Activated CD4-positive, alpha-beta T cell treated with anti-CD3 and anti-CD28 coated beads, Interleukin-2, amount 50 U/mL, for 16 hours (primary cell): Measurements from ENCODE around the gene THAP12.
A peak's percentile ranks its signal among the peaks of the same experiment; 100 is the strongest.
"Not testable (repeated sequence)": the region's sequence is repeated elsewhere in the genome, so short reads cannot be mapped to it uniquely, and the experiment has no call there.

Source experiments
- DNase-seq: peaks from one replicate; pipeline ENCODE4 v3.0.0-alpha.2; 2020

The THAP12 gene

DNA sequence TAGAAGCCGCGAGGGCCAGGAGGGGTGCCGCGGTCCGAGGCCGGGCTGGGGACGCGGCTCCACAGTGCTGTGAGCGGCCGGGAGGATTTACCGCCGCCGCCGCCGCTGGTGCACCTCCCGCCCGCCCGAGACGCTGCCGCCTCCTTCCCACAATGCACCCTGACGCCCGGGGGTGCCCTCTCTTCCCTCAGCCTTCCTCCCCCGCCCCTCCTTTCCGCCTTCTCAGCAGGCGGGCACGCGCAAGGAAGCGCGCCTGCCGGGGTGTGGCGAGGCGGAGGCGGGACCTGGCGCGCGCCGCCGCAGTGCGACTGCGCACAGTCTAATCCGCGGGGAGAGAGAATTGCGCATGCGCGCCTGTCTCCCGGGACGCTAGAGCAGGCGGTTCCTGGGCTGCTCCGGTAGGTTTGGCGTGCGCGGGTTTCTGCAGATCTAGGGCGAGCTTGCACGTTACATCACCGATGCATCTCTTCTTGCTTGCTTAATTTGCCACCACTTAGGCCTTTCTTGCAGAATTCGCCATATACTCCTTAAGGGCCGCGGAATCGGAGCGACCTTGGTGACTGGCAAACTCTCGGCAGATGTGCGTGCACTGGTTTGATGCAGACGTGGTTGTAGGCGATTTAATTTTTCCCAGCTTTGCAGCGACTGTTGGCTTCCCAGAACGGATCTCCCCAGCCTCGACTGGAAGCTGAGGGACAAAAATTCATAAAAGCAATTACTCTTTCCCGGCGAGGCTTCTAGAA, at the start of gene THAP12, which contains the start of gene GVQW3:
TSS of gene THAP12 (minus strand) at position 156 of the 743 bp plus-strand sequence. CDS start 296 bp downstream, outside the sequence.
TSS of gene GVQW3 (plus strand) at position 347 of the 743 bp plus-strand sequence. CDS start 506 bp downstream, outside the sequence.
- peak; percentile 98 for DNase-seq

GRCh38 chr11:76426660-76427059, 45.7 kb upstream of the THAP12 start:
- no peak for DNase-seq

GRCh38 chr11:76424891-76425290, 44.0 kb upstream of the THAP12 start:
- DNase-seq, result no peak

GRCh38 chr11:76424379-76424778, 43.4 kb upstream of the THAP12 start:
- DNase-seq, result peak; percentile 51

GRCh38 chr11:76419896-76420295, 39.0 kb upstream of the THAP12 start:
- DNase-seq, result peak; percentile 14

- no peak for DNase-seq
Observed at GRCh38 chr11:76415073-76415472, 34.1 kb upstream of the THAP12 start.

DNA sequence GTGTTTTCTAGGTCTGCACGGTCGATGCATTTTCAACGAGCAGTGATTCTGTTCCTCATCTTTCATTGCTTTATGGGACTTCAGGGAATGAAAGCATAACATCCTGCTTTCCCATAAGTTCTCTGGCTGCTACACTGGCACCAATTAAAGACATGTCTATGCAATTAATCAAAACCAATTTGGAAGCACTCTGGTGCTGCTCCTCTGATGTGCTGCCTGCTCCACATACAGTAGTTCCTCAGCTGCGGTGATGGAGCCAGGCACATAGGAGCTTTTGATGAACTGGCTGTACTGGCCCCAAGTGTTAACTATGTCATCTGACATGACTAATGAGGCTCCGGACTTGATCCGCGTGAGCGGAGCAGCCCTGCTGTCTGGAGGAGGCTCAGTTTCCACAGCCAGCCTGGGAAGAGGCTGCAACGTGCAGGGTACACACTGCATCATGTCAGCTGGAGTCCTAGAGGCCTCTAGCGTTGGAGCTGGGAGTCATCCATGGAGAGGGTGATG, 30.0 kb upstream of the THAP12 start:
- no peak for DNase-seq

DNA sequence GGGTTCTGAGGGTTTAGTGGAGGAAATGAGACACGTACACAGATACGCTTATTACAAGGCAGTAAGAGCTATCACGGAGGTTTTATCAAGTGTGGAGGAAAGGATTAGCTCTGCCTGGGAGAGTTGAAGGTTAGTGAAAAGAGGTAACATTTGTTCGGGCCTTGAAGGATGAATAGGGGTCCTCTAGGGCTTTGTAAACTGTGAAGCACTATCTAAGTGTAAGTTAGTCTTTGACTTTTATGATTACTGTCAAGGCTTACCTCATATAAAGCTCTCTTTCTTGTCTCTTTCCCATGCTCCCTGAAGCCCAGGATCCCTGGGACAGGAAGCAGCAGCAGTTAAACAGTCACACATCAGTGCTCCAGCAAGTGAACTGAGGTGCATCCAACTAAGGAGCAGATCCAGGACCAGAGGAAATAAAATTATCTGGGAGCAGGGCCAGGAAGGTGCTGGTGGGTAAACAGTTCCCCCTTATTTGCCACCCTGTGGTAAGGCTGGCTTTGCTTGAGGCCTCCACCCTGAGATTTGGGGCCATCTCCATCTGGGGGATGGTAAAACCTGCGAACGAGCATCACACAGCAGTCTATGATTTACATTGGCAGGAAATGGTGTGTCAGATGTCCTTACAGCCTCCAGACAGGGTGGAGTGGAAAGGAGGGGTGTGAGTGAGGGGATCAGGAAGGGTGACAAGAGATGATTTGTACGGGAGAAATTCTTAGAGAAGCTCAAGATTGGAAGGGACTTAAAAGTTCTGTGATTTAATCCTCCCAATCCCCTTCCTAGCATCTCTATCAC, 27.4 kb upstream of the THAP12 start:
- no peak for DNase-seq

DNA sequence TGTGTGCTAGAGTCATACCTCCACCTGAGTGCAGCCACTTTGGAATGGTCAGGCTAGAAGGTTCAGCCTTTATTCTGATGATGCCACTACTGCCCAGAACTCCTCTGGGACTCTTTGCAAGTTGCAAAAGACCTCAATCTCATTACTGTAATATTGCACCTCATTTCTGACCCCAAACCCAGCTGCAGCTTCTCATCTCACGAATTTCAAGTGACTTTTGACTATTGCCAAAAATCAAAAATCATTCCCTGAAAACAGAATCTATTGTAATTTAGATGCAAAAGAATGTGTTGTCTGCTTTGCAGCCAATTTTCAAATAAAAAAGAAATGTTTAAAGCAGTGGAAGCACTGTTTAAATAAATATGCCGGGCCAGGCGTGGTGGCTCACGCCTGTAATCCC, 25.4 kb upstream of the THAP12 start:
- DNase-seq, result no peak

- DNase-seq, result not testable (repeated sequence)
Observed at GRCh38 chr11:76401484-76401883, 20.6 kb upstream of the THAP12 start.

- no peak for DNase-seq
Observed at GRCh38 chr11:76400967-76401366, 20.0 kb upstream of the THAP12 start.

DNA sequence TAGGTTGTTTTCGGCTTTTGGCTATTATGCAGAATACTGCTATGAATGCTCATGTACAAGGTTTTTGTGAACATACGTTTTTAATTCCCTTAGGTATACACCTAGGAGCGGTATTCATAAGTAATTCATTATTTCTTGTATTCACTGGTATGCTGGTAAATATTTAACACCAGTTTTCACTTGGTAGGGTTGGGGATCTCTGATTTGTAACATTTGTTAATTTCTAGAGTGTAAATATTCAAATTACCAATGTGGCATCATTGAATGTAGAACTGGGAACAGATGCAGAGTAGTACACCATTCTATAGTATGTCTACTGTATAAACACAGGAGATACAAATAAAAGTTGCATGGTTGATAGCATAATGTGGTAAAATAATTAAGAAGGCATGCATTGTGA, 16.5 kb upstream of the THAP12 start:
- no peak for DNase-seq

- DNase-seq, result no peak
Observed at GRCh38 chr11:76395296-76395695, 14.4 kb upstream of the THAP12 start.

DNA sequence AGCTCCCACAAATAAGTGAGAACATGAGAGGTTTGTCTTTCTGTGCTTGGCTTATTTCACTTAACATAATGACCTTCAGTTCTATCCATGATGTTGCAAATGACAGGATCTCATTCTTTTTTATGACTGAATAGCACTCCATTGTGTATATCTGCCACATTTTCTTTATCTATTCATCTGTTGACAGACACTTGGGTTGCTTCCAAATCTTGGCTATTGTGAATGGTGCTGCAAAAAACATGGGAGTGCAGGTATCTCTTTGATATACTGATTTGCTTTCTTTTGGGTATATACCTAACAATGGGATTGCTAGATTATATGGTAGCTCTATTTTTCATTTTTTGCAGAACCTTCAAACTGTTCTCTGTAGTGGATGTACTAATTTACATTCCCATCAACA, 13.5 kb upstream of the THAP12 start:
- DNase-seq, result no peak

DNA sequence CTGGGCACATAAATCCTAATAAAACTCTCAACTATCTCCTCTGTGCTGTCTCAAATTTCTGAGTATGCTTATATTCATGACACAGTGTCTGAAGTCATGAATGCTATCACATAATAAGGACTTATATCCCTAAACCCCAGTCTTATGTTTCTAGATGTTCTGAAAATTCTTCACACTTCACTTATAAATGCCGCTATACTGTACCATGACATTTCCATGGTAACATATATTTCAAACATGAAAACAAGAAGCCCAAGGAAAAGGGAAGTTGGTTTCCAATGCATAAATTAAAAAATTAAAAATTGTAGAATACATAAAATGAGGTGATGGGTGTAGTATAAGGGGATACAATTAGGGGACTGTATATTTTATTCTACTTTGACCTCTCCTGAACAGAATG, 11.9 kb upstream of the THAP12 start:
- no peak for DNase-seq

GRCh38 chr11:76391811-76392475, 11.0 kb upstream of the THAP12 start:
- no peak for DNase-seq

- DNase-seq, result no peak
Observed at GRCh38 chr11:76391021-76391420, 10.1 kb upstream of the THAP12 start.

GRCh38 chr11:76388408-76388807, 7.5 kb upstream of the THAP12 start:
- no peak for DNase-seq

DNA sequence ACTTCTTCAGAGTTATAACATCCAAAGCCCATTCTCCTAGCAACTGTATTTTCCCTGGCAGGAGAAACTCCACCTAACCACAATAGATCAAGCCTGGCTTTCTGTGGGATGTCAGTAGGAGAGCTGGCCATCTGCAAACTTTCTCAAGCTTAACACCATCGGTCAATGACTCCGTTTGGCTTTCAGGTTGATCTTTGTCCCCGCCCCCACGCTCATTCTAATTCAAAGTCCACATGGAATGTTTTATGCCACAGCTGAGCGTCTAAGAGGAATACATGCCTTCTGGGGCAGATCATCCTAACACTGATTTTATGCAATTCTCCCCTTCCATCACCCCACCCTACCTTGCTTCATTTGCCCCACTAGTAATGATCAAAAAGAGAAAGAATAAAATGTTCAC, 5.0 kb upstream of the THAP12 start:
- no peak for DNase-seq

- DNase-seq, result no peak
Observed at GRCh38 chr11:76382209-76382608, 1.3 kb upstream of the THAP12 start.

- peak; percentile 52 for DNase-seq
Observed at GRCh38 chr11:76380159-76380976, 564 bp downstream of the THAP12 start.

DNA sequence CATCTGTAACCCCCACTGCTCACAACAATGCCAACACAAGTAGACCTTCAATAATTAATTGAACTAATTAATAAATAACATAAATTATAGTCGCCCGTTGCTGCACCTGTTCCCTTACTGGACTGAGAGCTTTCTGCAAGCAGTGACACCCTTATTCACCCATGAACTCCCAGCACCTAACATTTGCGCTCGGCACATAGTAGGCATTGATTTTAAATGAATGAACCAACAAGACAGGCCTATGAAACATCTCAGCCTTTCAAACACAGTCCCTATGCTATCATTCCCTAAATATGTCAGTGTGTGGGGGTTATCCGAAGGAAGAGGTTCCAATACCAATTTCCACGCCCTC, 1.1 kb downstream of the THAP12 start:
- no peak for DNase-seq
